GM12874 (cell line): ENCODE measurements around the gene FADS2.

ENCODE experiments used
- CTCF ChIP-seq: IDR thresholded peaks from 2 replicates; pipeline ENCODE4 v1.5.1; 2011; ENCODE audit warnings: low read depth, mild to moderate bottlenecking, control low read depth, low read length, moderate library complexity; ENCODE audit not compliant: insufficient read depth

Gene FADS2

GRCh38 chr11:61912530-61912898 lies 84.4 kb downstream of the FADS2 start:
- no peak for TF ChIP-seq CTCF

GRCh38 chr11:61912991-61913698 lies 85.0 kb downstream of the FADS2 start:
- no peak for TF ChIP-seq CTCF

GRCh38 chr11:61913699-61914395 lies 85.7 kb downstream of the FADS2 start:
- TF ChIP-seq CTCF: no peak

GRCh38 chr11:61914471-61915171 lies 86.5 kb downstream of the FADS2 start:
- no peak for TF ChIP-seq CTCF

GRCh38 chr11:61916737-61917333 lies 88.7 kb downstream of the FADS2 start:
- no peak for TF ChIP-seq CTCF
